ENCODE results near the gene WDR37.
"Not testable (repeated sequence)": the region's sequence is repeated elsewhere in the genome, so short reads cannot be mapped to it uniquely, and the experiment has no call there.

Gene WDR37

GRCh38 chr10:1107004-1107403 is 50.8 kb downstream of the WDR37 start:
- DNase-seq (ENCODE audit: low spot score) = no peak

GRCh38 chr10:1107679-1108078 is 51.5 kb downstream of the WDR37 start:
- no peak for DNase-seq (ENCODE audit: low spot score)

- DNase-seq (ENCODE audit: low spot score) = peak; percentile 72
Observed at GRCh38 chr10:1109795-1110673, 53.8 kb downstream of the WDR37 start.

- no peak for DNase-seq (ENCODE audit: low spot score)
Observed at GRCh38 chr10:1110674-1111119, 54.5 kb downstream of the WDR37 start.

GRCh38 chr10:1114315-1114714 is 58.1 kb downstream of the WDR37 start:
- no peak for DNase-seq (ENCODE audit: low spot score)

GRCh38 chr10:1114719-1115606 is 58.8 kb downstream of the WDR37 start:
- DNase-seq (ENCODE audit: low spot score) = no peak

- DNase-seq (ENCODE audit: low spot score) = no peak
Observed at GRCh38 chr10:1115607-1115955, 59.4 kb downstream of the WDR37 start.

GRCh38 chr10:1116051-1116450 is 59.9 kb downstream of the WDR37 start:
- no peak for DNase-seq (ENCODE audit: low spot score)

- no peak for DNase-seq (ENCODE audit: low spot score)
Observed at GRCh38 chr10:1116696-1117280, 60.6 kb downstream of the WDR37 start.

GRCh38 chr10:1117651-1118050 is 61.5 kb downstream of the WDR37 start:
- no peak for DNase-seq (ENCODE audit: low spot score)

- DNase-seq (ENCODE audit: low spot score) = not testable (repeated sequence)
Observed at GRCh38 chr10:1118318-1118717, 62.1 kb downstream of the WDR37 start.

- no peak for DNase-seq (ENCODE audit: low spot score)
Observed at GRCh38 chr10:1119027-1119426, 62.8 kb downstream of the WDR37 start.

- DNase-seq (ENCODE audit: low spot score) = no peak
Observed at GRCh38 chr10:1119501-1119900, 63.3 kb downstream of the WDR37 start.

- no peak for DNase-seq (ENCODE audit: low spot score)
Observed at GRCh38 chr10:1120306-1120705, 64.1 kb downstream of the WDR37 start.

- no peak for DNase-seq (ENCODE audit: low spot score)
Observed at GRCh38 chr10:1120801-1121211, 64.6 kb downstream of the WDR37 start.

GRCh38 chr10:1121271-1121970 is 65.2 kb downstream of the WDR37 start:
- DNase-seq (ENCODE audit: low spot score) = no peak

GRCh38 chr10:1122349-1122748 is 66.2 kb downstream of the WDR37 start:
- no peak for DNase-seq (ENCODE audit: low spot score)

- no peak for DNase-seq (ENCODE audit: low spot score)
Observed at GRCh38 chr10:1123198-1123597, 67.0 kb downstream of the WDR37 start.

- DNase-seq (ENCODE audit: low spot score) = no peak
Observed at GRCh38 chr10:1123972-1124371, 67.8 kb downstream of the WDR37 start.

- no peak for DNase-seq (ENCODE audit: low spot score)
Observed at GRCh38 chr10:1124796-1125195, 68.6 kb downstream of the WDR37 start.

- DNase-seq (ENCODE audit: low spot score) = no peak
Observed at GRCh38 chr10:1126461-1126860, 70.3 kb downstream of the WDR37 start.

- no peak for DNase-seq (ENCODE audit: low spot score)
Observed at GRCh38 chr10:1127629-1128028, 71.4 kb downstream of the WDR37 start.
